GM21528 (cell line): ENCODE measurements around the gene RNU6-7.

Source experiments
- ATAC-seq: cut with Tn5 transposase; IDR thresholded peaks from one replicate; pipeline ENCODE4 v1.9.1; 2021; ENCODE audit warnings: mild to moderate bottlenecking, moderate library complexity; ENCODE audit not compliant: unreplicated experiment, low FRiP score

RNU6-7 gene

GRCh38 chr14:32203928-32204357 lies 2.1 kb downstream of the RNU6-7 start:
- no peak for ATAC-seq

DNA sequence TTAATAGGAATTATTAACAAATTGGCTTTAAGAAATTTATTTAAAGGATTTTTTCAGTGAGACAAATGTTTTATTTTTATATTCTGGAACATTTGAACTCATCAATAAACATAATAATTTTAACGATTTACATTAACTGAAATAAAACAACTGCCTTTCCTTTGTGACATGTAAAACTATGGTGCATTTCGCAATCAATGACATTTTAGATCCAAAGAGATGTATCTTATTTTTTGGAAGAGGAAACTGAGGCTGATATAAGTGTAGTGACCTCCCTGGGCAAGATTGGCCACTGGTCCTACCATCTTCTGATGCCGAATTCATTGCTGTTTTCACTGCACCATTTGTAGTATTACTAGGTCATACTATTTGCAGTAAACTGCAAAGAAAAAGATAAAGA lies 3.7 kb downstream of the RNU6-7 start:
- ATAC-seq: no peak

GRCh38 chr14:32205984-32206383 lies 4.1 kb downstream of the RNU6-7 start:
- no peak for ATAC-seq

GRCh38 chr14:32206552-32206951 lies 4.7 kb downstream of the RNU6-7 start:
- ATAC-seq: no peak

- ATAC-seq: no peak
Observed at GRCh38 chr14:32208490-32208889, 6.6 kb downstream of the RNU6-7 start.

- no peak for ATAC-seq
Observed at GRCh38 chr14:32209471-32209870, 7.6 kb downstream of the RNU6-7 start.

DNA sequence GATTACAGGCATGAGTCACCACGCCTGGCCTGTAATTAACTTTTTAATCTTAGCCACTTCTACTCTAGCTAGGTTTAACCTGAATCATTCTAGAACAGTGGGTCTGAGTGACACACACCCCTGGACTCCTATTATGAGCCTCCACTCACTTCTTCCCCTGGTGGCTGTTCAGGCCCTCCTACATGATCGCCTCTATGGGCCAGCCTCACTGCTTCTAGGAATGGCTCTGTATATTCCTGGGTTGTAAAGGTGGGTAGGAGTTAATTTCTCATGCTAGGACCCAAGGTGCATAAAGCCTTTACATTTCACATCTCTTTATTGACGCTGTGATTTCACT lies 9.2 kb downstream of the RNU6-7 start:
- ATAC-seq: no peak

- no peak for ATAC-seq
Observed at GRCh38 chr14:32212833-32213232, 11.0 kb downstream of the RNU6-7 start.

DNA sequence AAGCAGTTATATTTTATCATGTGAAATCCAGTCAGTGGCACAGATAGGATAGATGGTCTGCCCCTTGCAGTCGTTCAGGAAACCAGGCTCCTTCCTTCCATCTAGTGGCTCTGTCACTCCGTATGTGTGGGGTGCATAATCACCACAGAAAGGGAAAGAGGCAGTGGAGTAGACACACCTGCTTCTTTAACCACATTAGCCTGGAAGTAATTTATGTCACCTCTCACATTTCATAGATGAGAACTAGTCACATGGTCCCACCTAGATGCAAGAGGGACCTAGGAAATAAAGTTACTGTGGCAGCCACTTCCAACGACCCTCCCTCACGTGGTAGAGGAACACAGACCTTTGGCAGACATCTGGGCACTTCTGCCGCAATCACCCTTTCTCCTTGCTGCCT lies 15.5 kb downstream of the RNU6-7 start:
- no peak for ATAC-seq

- no peak for ATAC-seq
Observed at GRCh38 chr14:32224737-32225377, 23.0 kb downstream of the RNU6-7 start.

DNA sequence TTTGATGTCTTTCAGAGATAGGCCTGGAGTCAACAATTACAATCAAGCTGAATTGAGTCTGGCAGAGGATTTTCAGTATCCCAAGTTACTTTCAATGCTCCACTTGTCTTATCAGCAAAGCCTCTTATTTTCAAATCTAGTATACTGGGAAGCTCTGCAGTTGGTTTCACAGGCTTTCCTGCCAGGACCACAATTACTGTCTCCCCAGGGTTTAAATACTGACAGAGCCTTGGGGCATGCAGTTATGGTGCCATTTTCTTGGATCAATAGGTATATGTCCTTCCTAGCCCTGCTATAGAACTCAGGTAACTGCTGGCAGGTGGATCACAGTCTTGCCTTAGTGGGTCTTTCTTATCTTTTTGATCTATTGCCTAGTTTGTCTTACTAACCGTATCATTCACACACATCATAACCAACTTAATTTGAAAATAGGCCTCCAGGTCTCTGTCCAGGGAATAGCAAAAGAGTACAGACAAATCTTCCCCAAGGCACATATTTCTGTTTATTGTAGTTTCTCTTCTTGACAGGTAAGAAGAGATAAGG lies 23.6 kb downstream of the RNU6-7 start:
- no peak for ATAC-seq

DNA sequence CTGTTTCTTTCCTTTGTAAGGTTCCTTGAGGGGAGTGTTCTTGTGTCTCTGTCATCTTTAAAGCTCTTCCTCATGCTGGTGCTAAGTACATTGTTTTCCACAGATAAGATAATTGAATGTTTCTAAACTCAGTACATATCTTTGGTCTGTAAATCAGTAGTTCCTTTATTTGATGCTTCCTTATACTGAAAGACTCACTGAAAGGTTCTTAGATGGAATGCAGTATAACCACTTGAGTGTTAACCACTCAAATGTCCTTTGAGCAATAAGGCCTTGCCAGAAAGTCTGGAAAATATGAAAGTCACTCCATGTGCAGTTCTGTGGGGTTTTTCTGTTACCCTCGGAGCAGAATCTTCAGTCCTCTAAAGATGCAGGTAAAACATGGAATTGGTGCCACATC lies 24.2 kb downstream of the RNU6-7 start:
- ATAC-seq: no peak

DNA sequence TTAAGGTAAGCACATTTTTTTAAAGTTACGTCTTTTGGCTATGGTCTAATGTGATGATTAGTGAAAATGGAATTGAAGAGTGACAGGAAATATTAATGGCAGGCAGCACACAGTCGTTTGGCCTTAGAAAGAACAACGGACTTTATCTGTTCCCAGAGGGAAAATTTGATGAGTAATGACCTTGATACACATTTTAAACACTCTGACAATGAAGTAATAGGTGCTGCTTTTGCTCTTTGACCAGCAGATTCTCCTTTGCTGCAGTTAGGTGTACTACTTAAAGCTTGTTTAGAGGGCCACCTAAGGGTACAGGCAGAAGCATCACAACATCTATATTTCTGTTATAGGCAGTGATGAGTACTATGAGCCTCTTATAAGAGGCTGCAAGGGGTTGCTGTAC lies 28.3 kb downstream of the RNU6-7 start:
- ATAC-seq: no peak

GRCh38 chr14:32230695-32231280 lies 28.9 kb downstream of the RNU6-7 start:
- ATAC-seq: no peak

GRCh38 chr14:32232481-32232880 lies 30.6 kb downstream of the RNU6-7 start:
- ATAC-seq: no peak

GRCh38 chr14:32233260-32233659 lies 31.4 kb downstream of the RNU6-7 start:
- ATAC-seq: no peak

DNA sequence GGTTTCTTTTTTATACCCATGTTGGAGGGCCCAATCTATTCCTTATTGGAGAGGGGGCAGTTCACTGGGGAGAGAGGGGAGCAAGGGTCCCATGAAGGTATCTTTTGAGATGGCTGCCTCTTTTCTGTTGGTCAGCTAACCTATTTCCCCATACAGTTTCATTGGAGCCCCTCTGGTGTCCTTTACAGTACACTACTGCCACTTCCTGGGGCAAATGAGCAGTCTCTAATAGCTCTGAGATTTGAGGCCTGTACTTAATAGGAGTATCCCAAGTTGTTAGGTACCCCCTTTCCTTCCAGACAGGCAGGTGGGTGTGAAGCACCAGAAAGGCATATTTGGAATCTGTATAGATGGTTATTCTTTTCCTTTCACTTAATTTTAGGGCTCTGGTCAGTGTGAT lies 42.6 kb downstream of the RNU6-7 start:
- ATAC-seq: no peak

- ATAC-seq: no peak
Observed at GRCh38 chr14:32246751-32247150, 44.9 kb downstream of the RNU6-7 start.

DNA sequence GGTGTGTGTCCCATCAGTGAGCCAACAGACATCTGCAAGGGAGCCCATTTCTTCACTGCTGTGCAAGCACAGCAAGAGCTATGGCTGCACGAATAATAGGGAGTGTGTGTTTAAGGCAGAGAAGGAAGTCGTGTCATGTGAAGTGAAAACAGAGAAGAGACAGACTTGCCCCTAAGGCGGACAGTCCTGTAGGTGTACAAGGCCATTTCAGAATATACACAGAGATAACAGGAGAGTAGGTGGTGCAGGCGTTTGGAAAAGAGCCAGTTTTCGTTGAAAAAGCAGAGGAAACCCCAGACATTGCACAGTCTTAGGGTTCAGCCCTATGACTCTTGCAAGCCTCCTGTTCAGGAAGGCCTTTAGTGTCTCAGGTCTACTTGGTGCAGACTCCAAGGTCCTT lies 47.5 kb downstream of the RNU6-7 start:
- ATAC-seq: no peak

- ATAC-seq: no peak
Observed at GRCh38 chr14:32249780-32250179, 47.9 kb downstream of the RNU6-7 start.

GRCh38 chr14:32250681-32251080 lies 48.8 kb downstream of the RNU6-7 start:
- no peak for ATAC-seq

GRCh38 chr14:32251530-32251929 lies 49.7 kb downstream of the RNU6-7 start:
- no peak for ATAC-seq
